Body of pancreas (tissue), 4 donors: ENCODE data around the gene PRSS8. TPM values are rescaled to one million over a fixed set of nuclear protein-coding genes. Genes with fewer than 3 reads are reported as not detected.
"Not testable (repeated sequence)": the region's sequence is repeated elsewhere in the genome, so short reads cannot be mapped to it uniquely, and the experiment has no call there.

Experiments
- ATAC-seq: fragments of 150-250 bp; one replicate; pipeline ENCODE4 v1.9.1; 2016
- DNase-seq, 4 donors: peaks; one replicate each; pipeline ENCODE4 v3.0.0-alpha.2; 2019
- H3K27ac ChIP-seq, 4 donors: fragments of 200-600 bp; sonication (generic); 1 replicate in 3 of 4; 2 replicates in 1 of 4; pipeline versions ENCODE4 v1.5.1 to v1.6.1; 2016 to 2019; ENCODE audit warnings: mild to moderate bottlenecking in 1 of 4, mixed read lengths in 1 of 4, moderate library complexity in 1 of 4
- H3K27me3 ChIP-seq, 2 donors: fragments of 200-600 bp; sonication (generic); one replicate each; pipeline ENCODE4 v1.6.0; 2016; ENCODE audit warnings: mild to moderate bottlenecking in 1 of 2
- H3K36me3 ChIP-seq, 2 donors: fragments of 200-600 bp; sonication (generic); replicated peaks in 1 of 2; 2 replicates each; pipeline ENCODE4 v1.5.1; 2016; ENCODE audit warnings: low read depth in 2 of 2; ENCODE audit not compliant: insufficient read depth in 1 of 2
- H3K4me1 ChIP-seq: fragments of 200-600 bp; sonication (generic); one replicate; pipeline ENCODE4 v1.6.0; 2016
- H3K4me3 ChIP-seq, 2 donors: fragments of 200-600 bp; sonication (generic); 1 replicate in 1 of 2; 2 replicates in 1 of 2; pipeline ENCODE4 v1.5.1; 2016 to 2019
- H3K9me3 ChIP-seq, 3 donors: fragments of 200-600 bp; sonication (generic); 1 replicate in 2 of 3; 2 replicates in 1 of 3; pipeline ENCODE4 v1.5.1; 2016
- POLR2A ChIP-seq, 3 donors: fragments of 450-650 bp; IDR thresholded peaks; one replicate each; pipeline ENCODE4 v1.6.1; 2016; ENCODE audit warnings: antibody characterized with exemption in 3 of 3, mild to moderate bottlenecking in 2 of 3
- whole genome bisulfite sequencing, 2 donors: methylation state at CpG; one replicate each; pipeline ENCODE4 v1.1.5; 2017; 5-methylcytosine and 5-hydroxymethylcytosine counted together
- intact Hi-C: fragments of 100-400 bp; cut with DNase I; formaldehyde crosslinking; loops from one replicate; pipeline ENCODE4 v1.15.1; 2023
- total RNA-seq, 2 donors: library from RNA; depleted of rRNA; stranded (reverse); fragments of >200 nt; gene quantifications; one replicate each; pipeline ENCODE4 v1.1.0, GENCODE V29; 2016
- TF ChIP-seq, protein P1 (sequence below), 7 experiments: fragments of 450-650 bp in 4 of 7; fragments of 200-600 bp in 3 of 7; sonication (generic) in 3 of 7; IDR thresholded peaks; one replicate each; pipeline ENCODE4 v1.5.1; 2016 to 2019; ENCODE audit warnings: antibody characterized with exemption in 7 of 7

Gene PRSS8
- total RNA-seq, 2 donors from 2014 or later: 75.5 to 81.7 TPM

- TF ChIP-seq POLR2A (IDR thresholded peaks at IDR 0.05): no peak
- TF ChIP-seq, protein P1, sequence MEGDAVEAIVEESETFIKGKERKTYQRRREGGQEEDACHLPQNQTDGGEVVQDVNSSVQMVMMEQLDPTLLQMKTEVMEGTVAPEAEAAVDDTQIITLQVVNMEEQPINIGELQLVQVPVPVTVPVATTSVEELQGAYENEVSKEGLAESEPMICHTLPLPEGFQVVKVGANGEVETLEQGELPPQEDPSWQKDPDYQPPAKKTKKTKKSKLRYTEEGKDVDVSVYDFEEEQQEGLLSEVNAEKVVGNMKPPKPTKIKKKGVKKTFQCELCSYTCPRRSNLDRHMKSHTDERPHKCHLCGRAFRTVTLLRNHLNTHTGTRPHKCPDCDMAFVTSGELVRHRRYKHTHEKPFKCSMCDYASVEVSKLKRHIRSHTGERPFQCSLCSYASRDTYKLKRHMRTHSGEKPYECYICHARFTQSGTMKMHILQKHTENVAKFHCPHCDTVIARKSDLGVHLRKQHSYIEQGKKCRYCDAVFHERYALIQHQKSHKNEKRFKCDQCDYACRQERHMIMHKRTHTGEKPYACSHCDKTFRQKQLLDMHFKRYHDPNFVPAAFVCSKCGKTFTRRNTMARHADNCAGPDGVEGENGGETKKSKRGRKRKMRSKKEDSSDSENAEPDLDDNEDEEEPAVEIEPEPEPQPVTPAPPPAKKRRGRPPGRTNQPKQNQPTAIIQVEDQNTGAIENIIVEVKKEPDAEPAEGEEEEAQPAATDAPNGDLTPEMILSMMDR (IDR thresholded peaks at IDR 0.05): no peak
- H3K36me3 ChIP-seq: no peaks in the 10 kb centered on the region
- no peaks in the 10 kb centered on the region for H3K9me3 ChIP-seq
- ATAC-seq (no peak), DNase-seq (no peak)
- H3K4me1 ChIP-seq: no peaks in the 10 kb centered on the region
- no peak overlapping the region for H3K4me3 ChIP-seq
- no peaks in the 10 kb centered on the region for H3K27me3 ChIP-seq
- 28 to 39% methylated on average over 2 of the region's 2 CpGs for WGBS, 2 donors
- intact Hi-C loops: no loop called here
- H3K27ac ChIP-seq: no peak overlapping the region
These were observed 33.3 kb upstream of the PRSS8 start for GRCh38 chr16:31168848-31169247.

DNA sequence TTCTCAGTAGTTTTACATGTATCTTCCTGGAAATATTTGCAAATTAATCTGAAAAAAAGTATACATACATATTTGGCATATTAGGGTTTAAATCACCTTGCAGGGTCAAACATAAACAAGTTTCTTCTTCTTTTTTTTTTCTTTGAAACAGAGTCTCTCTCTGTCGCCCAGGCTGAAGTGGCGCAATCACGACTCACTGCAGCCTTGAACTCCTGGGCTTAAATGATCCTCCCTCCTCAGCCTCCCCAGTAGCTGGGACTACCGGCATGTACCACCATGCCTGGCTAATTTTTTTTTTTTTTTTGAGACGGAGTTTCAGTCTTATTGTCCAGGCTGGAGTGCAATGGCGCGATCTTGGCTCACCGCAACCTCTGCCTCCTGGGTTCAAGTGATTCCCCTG lies 31.8 kb upstream of the PRSS8 start:
- WGBS, 2 donors: 82 to 92% methylated on average over 8 of the region's 8 CpGs
- H3K4me3 ChIP-seq: no peak overlapping the region
- no peak overlapping the region for H3K27ac ChIP-seq
- intact Hi-C loops: no loop called here
- no peak for DNase-seq
- H3K27me3 ChIP-seq: no peaks in the 10 kb centered on the region
- no peaks in the 10 kb centered on the region for H3K36me3 ChIP-seq
- H3K4me1 ChIP-seq: no peaks in the 10 kb centered on the region
- ATAC-seq: no peak
- no peaks in the 10 kb centered on the region for H3K9me3 ChIP-seq
- TF ChIP-seq, protein P1 (IDR thresholded peaks at IDR 0.05): no peak
- TF ChIP-seq POLR2A (IDR thresholded peaks at IDR 0.05): no peak

DNA sequence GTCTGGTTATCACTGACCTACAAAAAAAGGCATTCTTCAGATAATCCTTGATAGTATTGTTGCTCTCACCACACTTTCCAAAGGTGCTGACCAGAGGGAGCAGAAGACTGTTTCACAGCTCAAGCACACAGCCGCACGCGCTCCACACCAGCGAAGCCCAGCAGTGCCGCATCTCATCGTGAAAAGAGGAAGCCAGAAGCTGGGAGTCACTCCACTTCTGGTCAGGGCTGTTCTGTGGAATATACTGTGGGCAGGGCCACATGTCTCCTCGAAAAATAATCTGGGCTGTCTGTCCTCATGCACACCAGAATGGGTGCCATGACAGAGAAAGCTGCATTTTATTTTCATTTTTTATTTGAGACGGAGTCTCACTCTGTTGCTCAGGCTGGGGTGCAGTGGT lies 21.6 kb upstream of the PRSS8 start:
- H3K4me3 ChIP-seq: no peak overlapping the region
- H3K36me3 ChIP-seq: no peaks in the 10 kb centered on the region
- H3K27ac ChIP-seq: peak overlapping the region in 2 of 4 donors; percentile 29 to 46
- H3K27me3 ChIP-seq: no peaks in the 10 kb centered on the region
- WGBS, 2 donors: 11 to 12% methylated on average over 8 of the region's 8 CpGs
- ATAC-seq (peak; percentile 75), DNase-seq (peak in 2 of 4 donors; percentile 43 to 52)
- H3K4me1 ChIP-seq: peaks cover 6% of the 10 kb centered on the region
- TF ChIP-seq, protein P1 (IDR thresholded peaks at IDR 0.05): no peak
- no peak for TF ChIP-seq POLR2A (IDR thresholded peaks at IDR 0.05)
- intact Hi-C loops: no loop called here
- no peaks in the 10 kb centered on the region for H3K9me3 ChIP-seq

DNA sequence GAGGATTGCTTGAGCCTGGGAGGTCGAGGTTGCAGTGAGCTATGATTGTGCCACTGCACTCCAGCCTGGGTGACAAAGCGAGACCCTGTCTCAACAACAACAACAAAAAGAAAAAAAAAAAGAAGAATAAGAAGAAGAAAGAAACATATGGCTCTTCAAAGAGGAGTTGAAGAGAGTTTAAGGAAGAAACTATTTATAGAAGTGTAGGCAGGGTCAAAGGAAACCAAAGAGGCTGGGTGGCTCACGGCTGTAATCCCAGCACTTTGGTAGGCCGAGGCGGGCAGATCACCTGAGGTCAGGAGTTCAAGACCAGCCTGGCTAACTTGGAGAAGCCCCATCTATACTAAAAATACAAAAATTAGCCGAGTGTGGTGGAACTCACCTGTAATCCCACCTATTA lies 15.4 kb upstream of the PRSS8 start:
- H3K4me3 ChIP-seq, H3K9me3 ChIP-seq, intact Hi-C loops, H3K27me3 ChIP-seq, H3K27ac ChIP-seq, ATAC-seq, H3K36me3 ChIP-seq, DNase-seq: not testable (repeated sequence)
- H3K4me1 ChIP-seq: peaks cover 11% of the 10 kb centered on the region
- 78 to 82% methylated on average over 6 of the region's 6 CpGs for WGBS, 2 donors

DNA sequence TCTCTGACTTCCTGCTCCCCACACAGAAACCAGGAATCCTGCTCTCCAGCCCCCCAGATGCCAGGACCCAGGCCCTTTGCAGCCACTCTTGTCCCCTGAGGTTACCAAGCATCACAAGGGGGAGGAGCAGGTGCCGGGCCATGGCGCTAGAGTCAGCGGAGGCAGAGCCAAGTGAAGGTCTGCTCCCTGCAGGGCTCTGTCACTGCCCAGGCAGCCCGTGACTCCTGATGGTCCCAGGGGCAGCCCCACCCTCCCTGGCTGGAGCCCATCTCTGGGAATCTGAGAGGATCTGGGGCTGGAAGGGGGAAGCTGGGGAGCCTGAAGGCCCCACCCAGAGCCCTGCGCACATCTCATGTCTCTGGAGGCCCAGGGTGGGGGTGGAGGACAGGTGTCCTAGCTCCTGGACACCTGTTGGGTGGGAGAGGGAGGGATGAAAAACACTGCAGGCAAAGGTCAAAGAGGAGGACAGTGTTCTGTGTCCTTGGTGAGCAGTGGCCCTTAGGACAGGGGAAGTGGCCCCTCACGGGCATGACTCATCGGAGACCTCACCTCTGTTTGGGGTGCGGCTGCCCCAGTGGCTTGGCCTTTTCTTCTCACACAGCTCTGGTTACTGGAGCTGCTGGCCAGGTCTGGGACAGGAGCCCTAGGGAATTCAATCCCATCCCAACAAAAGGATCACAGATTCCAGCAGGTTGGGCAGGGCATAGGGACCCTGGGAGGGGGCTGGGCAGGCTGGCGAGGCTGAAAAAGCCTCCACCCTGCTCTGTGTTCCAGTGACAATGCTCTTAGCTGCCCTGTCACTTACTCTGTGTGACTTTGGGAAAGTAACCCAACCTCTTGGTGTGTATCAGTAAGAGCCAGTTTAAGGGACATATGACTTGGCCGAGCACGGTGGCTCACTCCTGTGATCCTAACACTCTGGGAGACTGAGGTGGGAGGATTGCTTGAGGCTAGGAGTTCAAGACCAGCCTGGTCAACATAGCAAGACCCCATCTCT lies 14.7 kb upstream of the PRSS8 start, which contains the start of gene PRSS36:
PRSS36 (minus strand) TSS at position 173 of the 997 bp plus-strand sequence; CDS start at position 142, 31 bp downstream.
- no peak for ATAC-seq
- no peak within 1 kb of the TSS for H3K27ac ChIP-seq
- no peak for DNase-seq
- H3K4me3 ChIP-seq: no peak within 1 kb of the TSS
- H3K4me1 ChIP-seq: peaks cover 11% of the 10 kb centered on the region
- intact Hi-C loops: loop anchor here (5.0 to 10.0 kb wide), 3 partner anchors 48 to 165 kb away; partner anchors contain the start of genes HSD3B7, ZNF646 and ZNF668
- TF ChIP-seq, protein P1 (IDR thresholded peaks at IDR 0.05): no peak
- TF ChIP-seq POLR2A (IDR thresholded peaks at IDR 0.05): no peak
- H3K27me3 ChIP-seq: no peaks in the 10 kb centered on the region
- H3K9me3 ChIP-seq: no peaks in the 10 kb centered on the region
- 82 to 90% methylated on average over 9 to 11 of the region's 11 CpGs for WGBS, 2 donors
- no peaks in the 10 kb centered on the region for H3K36me3 ChIP-seq
